ENCODE measurements around the gene KIF13A.
"Not testable (repeated sequence)": the region's sequence is repeated elsewhere in the genome, so short reads cannot be mapped to it uniquely, and the experiment has no call there.

The KIF13A gene

DNA sequence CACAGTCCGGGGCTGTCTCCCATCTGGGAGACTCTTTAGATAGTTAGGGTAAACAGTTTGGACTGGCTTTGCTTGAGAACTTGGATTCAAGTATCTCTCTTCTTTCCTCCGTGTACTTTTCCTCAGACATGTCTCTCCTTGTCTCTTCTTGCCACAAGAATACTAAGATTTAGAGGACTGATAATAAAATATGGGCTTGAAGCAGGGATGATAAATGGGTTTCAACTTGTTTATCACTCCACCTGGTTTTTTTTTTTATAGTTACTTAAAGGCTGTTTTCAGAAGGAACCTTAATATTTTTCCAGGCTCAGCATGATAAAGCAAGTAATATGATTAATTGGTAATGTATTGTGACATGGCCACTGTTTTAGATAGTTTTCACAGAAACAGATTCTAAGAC, 40.9 kb upstream of the KIF13A start:
- H3K4me3 ChIP-seq (ENCODE audit: low read depth, low read length), result no peak overlapping the region
- H3K36me3 ChIP-seq, result no peaks in the 10 kb centered on the region
- DNase-seq, result no peak
- H3K4me1 ChIP-seq, result no peaks in the 10 kb centered on the region
- TF ChIP-seq, protein P1, sequence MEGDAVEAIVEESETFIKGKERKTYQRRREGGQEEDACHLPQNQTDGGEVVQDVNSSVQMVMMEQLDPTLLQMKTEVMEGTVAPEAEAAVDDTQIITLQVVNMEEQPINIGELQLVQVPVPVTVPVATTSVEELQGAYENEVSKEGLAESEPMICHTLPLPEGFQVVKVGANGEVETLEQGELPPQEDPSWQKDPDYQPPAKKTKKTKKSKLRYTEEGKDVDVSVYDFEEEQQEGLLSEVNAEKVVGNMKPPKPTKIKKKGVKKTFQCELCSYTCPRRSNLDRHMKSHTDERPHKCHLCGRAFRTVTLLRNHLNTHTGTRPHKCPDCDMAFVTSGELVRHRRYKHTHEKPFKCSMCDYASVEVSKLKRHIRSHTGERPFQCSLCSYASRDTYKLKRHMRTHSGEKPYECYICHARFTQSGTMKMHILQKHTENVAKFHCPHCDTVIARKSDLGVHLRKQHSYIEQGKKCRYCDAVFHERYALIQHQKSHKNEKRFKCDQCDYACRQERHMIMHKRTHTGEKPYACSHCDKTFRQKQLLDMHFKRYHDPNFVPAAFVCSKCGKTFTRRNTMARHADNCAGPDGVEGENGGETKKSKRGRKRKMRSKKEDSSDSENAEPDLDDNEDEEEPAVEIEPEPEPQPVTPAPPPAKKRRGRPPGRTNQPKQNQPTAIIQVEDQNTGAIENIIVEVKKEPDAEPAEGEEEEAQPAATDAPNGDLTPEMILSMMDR (IDR thresholded peaks at IDR 0.05; ENCODE audit: low read depth, low read length), result no peak
- H3K27me3 ChIP-seq, result no peaks in the 10 kb centered on the region
- H3K9me3 ChIP-seq, result no peaks in the 10 kb centered on the region

DNA sequence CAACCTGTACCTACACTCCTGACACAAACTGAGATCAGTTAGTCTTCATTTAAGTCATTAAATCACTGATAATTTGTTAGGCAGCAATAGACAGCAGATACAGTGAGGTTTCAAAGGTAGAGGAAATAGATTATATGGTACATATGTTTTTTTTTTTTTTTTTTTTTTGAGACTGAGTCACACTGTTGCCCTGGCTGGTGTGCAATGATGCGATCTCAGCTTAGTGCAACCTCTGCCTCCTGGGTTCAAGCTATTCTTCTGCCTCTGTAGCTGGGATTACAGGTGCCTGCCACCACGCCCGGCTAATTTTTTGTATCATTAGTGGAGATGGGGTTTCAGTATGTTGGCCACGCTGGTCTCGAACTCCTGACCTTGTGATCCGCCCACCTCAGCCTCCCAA, 38.2 kb upstream of the KIF13A start:
- TF ChIP-seq, protein P1 (IDR thresholded peaks at IDR 0.05; ENCODE audit: low read depth, low read length), result no peak
- Histone ChIP-seq H3K36me3 (no peaks in the 10 kb centered on the region), H3K4me3 (ENCODE audit: low read depth, low read length) (no peak overlapping the region), H3K4me1 (no peaks in the 10 kb centered on the region), H3K9me3 (no peaks in the 10 kb centered on the region), H3K27me3 (no peaks in the 10 kb centered on the region)
- DNase-seq, result no peak

DNA sequence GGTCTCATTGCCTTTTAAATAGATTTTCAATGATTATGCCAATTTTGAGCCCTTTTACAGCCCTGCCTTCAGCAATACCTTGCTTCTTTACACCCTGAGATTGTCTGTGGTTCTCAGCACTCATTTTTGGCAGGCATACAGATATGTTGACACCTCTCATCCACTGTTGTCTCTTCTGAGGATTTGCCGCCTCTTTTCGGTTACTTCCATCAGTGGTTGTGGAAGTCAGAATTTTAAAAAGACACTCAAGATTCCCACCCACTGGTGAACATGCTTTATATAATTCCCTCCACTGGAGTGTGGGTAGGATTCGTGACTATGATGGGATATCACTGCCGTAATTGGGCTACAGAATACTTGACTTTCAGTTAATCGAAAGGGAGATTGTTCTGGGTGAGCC, 37.4 kb upstream of the KIF13A start:
- DNase-seq, result no peak
- TF ChIP-seq, protein P1 (IDR thresholded peaks at IDR 0.05; ENCODE audit: low read depth, low read length), result no peak
- H3K4me3 ChIP-seq (ENCODE audit: low read depth, low read length), result no peak overlapping the region
- no peaks in the 10 kb centered on the region for H3K4me1 ChIP-seq
- no peaks in the 10 kb centered on the region for H3K27me3 ChIP-seq
- no peaks in the 10 kb centered on the region for H3K36me3 ChIP-seq
- H3K9me3 ChIP-seq, result no peaks in the 10 kb centered on the region

DNA sequence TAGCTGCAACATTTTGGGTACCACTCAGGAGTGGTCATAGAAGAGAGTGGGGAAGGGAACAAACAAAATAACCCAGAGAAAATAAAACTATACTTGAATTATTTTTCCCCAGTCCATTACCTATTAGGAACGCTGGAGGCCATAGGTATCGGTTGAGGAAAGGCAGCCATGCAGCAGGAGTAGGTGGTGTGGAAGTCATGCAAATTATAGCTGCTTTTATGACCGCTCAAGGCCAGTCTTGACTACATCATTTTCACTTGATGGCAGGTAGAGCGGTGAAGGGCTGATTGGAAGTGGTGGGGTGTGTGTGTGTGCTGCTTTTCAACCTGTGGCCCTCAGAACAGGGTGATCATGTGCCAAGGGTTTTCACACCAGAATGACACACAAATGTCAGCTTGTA, 36.5 kb upstream of the KIF13A start:
- H3K4me1 ChIP-seq, result no peaks in the 10 kb centered on the region
- H3K36me3 ChIP-seq, result no peaks in the 10 kb centered on the region
- H3K4me3 ChIP-seq (ENCODE audit: low read depth, low read length), result no peak overlapping the region
- H3K27me3 ChIP-seq, result no peaks in the 10 kb centered on the region
- TF ChIP-seq, protein P1 (IDR thresholded peaks at IDR 0.05; ENCODE audit: low read depth, low read length), result no peak
- DNase-seq, result no peak
- H3K9me3 ChIP-seq, result no peaks in the 10 kb centered on the region

DNA sequence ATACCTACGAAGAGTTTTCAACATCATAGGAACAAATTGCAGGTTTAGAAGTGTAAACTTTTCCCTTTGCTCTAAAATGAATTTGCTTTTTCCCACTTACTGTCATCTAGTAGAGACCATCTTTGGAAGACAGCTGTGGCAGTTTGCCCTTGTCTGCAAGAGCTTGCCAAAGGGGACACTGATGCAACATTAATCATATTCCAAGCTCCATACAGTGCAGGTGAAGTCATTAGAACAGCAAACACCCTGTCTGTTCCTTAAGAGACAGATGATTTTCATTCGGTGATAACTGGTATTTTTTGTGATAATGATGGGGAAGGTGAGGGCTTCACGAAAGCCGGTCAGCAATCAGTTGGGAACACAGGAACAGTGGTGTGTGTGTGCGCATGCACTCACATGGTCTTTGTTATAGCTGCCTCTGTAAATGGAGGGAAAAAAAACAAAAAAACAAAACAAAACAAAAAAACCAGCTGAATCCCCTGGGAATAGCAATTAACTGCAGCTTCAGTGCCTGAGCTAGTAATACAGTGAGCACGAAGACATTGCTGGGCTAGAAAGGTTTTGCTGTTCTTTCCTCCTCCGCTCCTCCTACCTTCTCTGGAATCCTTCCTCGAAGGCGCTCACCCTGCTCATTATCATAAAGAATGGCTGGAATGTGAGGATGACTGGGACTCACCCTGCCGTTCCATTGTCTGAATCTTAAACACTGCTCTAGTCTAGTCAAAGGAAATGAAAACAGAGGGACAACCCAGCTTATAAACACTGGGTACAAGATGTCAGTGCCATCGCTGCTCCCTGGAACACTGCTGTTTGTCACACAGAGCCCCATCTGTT, 35.2 kb upstream of the KIF13A start:
- Histone ChIP-seq H3K36me3 (no peaks in the 10 kb centered on the region), H3K27me3 (no peaks in the 10 kb centered on the region), H3K9me3 (no peaks in the 10 kb centered on the region), H3K4me1 (no peaks in the 10 kb centered on the region), H3K4me3 (ENCODE audit: low read depth, low read length) (no peak overlapping the region)
- DNase-seq, result no peak
- TF ChIP-seq, protein P1 (IDR thresholded peaks at IDR 0.05; ENCODE audit: low read depth, low read length), result no peak

- TF ChIP-seq, protein P1 (IDR thresholded peaks at IDR 0.05; ENCODE audit: low read depth, low read length), result no peak
- H3K9me3 ChIP-seq, result no peaks in the 10 kb centered on the region
- H3K4me1 ChIP-seq, result no peaks in the 10 kb centered on the region
- no peaks in the 10 kb centered on the region for H3K36me3 ChIP-seq
- DNase-seq, result no peak
- H3K27me3 ChIP-seq, result no peaks in the 10 kb centered on the region
- H3K4me3 ChIP-seq (ENCODE audit: low read depth, low read length), result no peak overlapping the region
Measured at GRCh38 chr6:18021166-18021850, 33.9 kb upstream of the KIF13A start.

DNA sequence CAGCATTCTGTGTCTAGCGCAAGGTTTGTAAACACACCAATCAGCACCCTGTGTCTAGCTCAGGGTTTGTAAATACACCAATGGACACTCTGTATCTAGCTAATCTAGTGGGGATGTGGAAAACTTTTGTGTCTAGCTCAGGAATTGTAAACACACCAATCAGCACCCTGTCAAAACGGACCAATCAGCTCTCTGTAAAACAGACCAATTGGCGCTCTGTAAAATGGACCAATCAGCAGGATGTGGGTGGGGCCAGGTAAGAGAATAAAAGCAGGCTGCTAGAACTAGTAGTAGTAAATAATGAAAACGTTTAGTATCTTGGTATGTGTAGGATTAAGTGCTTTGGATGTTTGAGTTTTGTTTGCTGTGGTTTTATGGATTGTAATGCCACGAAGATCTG, 33.1 kb upstream of the KIF13A start:
- not testable (repeated sequence) for H3K4me1 ChIP-seq; H3K27me3 ChIP-seq; H3K36me3 ChIP-seq; DNase-seq; H3K4me3 ChIP-seq (ENCODE audit: low read depth, low read length); H3K9me3 ChIP-seq
